Bronchial epithelial cell (primary cell): ENCODE results near the gene PRKCE. TPM values are rescaled to one million over a fixed set of nuclear protein-coding genes. Genes with fewer than 3 reads are reported as not detected.

Experiments
- DNase-seq: peaks from one replicate; pipeline ENCODE4 v3.0.0-alpha.2; 2010; ENCODE audit warnings: low read depth
- FAIRE-seq: peaks from 2 replicates; lab custom pipeline; 2011; peaks lifted over from hg19 to GRCh38; lab: Jason Lieb, UNC
- H3K27me3 ChIP-seq: 2 replicates; pipeline ENCODE4 v1.5.1; 2011; ENCODE audit warnings: low read length; ENCODE audit not compliant: control insufficient read depth, insufficient read depth
- H3K36me3 ChIP-seq: 2 replicates; pipeline ENCODE4 v1.5.1; 2011; ENCODE audit warnings: low read length; ENCODE audit not compliant: control insufficient read depth, insufficient read depth
- H3K4me3 ChIP-seq: 2 replicates; pipeline ENCODE4 v1.5.1; 2011; ENCODE audit warnings: mild to moderate bottlenecking, low read depth, low read length, control low read depth
- total RNA-seq: library from RNA; depleted of rRNA; stranded (reverse); fragments of >200 nt; gene quantifications from 2 replicates; pipeline ENCODE4 v1.2.1, GENCODE V29; 2014
- TF ChIP-seq, protein P1 (sequence below): IDR thresholded peaks from 2 replicates; pipeline ENCODE4 v1.5.1; 2011; ENCODE audit warnings: mild to moderate bottlenecking, moderate library complexity, low read length, control low read depth, inconsistent platforms; ENCODE audit not compliant: insufficient read depth, severe bottlenecking

Gene PRKCE
- total RNA-seq, 1 donor from 2014 or later = 6.3 TPM

DNA sequence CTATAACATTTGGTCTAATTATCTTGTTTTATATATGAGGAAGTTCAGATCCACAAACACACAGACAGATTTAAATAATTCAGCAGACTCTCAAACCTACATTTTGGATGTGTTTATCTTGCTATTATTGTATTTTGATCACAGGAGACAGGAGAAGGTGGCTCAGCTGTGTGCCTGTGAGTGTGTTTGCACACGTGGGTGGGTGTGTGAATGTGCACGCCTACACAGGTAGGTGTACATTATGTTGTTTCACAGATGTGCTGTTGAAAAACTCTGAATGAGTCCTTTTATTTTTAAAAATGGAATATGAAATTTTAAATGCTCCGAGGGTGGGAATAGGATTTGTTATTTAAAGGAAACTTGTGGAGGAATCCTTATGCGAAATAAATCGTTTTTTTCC is 183.4 kb downstream of the PRKCE start:
- TF ChIP-seq, protein P1, sequence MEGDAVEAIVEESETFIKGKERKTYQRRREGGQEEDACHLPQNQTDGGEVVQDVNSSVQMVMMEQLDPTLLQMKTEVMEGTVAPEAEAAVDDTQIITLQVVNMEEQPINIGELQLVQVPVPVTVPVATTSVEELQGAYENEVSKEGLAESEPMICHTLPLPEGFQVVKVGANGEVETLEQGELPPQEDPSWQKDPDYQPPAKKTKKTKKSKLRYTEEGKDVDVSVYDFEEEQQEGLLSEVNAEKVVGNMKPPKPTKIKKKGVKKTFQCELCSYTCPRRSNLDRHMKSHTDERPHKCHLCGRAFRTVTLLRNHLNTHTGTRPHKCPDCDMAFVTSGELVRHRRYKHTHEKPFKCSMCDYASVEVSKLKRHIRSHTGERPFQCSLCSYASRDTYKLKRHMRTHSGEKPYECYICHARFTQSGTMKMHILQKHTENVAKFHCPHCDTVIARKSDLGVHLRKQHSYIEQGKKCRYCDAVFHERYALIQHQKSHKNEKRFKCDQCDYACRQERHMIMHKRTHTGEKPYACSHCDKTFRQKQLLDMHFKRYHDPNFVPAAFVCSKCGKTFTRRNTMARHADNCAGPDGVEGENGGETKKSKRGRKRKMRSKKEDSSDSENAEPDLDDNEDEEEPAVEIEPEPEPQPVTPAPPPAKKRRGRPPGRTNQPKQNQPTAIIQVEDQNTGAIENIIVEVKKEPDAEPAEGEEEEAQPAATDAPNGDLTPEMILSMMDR = no peak
- no peak for FAIRE-seq
- Histone ChIP-seq H3K36me3 (no peaks in the 10 kb centered on the region), H3K27me3 (no peaks in the 10 kb centered on the region), H3K4me3 (no peak overlapping the region)
- DNase-seq = no peak

DNA sequence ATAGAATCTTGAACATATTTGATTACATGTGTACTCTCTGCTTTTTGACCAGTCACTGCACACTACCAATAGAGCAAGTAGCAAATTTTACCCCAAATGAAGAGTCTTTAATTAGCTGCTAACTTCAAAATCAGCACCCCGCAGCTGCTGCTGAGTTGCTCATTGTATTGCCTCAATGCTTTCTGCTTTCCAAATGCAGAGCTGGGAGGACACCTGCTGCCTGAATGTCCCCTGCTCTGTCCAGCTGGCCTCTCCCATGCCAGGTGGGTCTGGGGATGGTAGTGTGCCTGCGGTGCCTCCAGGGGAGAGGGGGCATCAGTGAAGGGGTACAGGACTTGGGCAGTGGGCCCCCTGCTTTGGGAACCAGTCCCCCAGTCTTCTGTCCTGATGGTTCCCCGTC is 184.8 kb downstream of the PRKCE start:
- Histone ChIP-seq H3K4me3 (no peak overlapping the region), H3K27me3 (no peaks in the 10 kb centered on the region), H3K36me3 (no peaks in the 10 kb centered on the region)
- TF ChIP-seq, protein P1 = no peak
- DNase-seq (no peak), FAIRE-seq (no peak)

DNA sequence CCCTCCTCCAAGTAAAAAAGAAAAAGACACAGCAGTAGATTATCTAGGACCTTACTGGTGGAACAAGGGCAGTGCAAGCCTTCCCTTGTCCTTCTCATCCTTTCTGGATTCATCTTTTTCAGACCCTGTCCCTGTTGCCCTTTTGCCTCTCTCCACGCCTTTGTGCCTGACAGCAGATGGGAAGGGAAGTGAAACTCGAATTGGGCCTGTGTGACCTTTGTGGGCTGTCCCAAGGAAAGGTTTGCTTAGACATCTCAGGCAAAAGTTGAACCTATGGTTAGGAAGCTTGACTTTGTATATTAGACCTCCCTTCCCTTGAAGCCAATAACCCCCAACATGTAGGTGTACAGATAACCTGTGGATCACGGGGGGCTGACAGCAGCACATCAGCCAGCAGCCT is 185.3 kb downstream of the PRKCE start:
- no peaks in the 10 kb centered on the region for H3K27me3 ChIP-seq
- DNase-seq (no peak), FAIRE-seq (no peak)
- TF ChIP-seq, protein P1 = no peak
- H3K36me3 ChIP-seq = no peaks in the 10 kb centered on the region
- no peak overlapping the region for H3K4me3 ChIP-seq

DNA sequence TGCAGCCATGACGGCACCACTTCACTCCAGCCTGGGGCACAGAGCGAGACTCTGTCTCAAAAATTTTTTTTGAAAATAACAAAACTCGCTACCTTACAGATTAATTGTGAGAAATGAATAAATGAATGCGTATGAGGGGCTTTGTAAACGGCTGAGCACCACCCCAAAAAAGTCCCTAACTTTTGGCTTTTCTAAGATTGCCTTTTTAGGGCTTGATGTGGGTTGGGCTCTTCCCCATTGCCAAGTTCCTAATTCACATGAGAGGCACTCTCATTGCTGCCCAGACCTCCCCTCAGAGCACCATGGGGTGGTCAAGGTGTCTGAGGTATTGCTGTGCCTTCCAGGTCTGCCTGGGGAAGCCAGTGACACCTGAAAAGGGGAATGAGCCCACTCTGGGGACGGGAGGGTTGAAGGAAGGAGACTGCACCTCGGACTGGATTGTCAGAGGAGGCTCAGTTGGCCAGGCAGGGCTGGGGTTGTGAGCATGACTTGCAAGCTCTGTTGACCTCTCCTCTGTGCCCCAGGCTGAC is 186.4 kb downstream of the PRKCE start:
- H3K4me3 ChIP-seq = no peak overlapping the region
- H3K27me3 ChIP-seq = no peaks in the 10 kb centered on the region
- no peaks in the 10 kb centered on the region for H3K36me3 ChIP-seq
- FAIRE-seq (no peak), DNase-seq (no peak)
- TF ChIP-seq, protein P1 = no peak

DNA sequence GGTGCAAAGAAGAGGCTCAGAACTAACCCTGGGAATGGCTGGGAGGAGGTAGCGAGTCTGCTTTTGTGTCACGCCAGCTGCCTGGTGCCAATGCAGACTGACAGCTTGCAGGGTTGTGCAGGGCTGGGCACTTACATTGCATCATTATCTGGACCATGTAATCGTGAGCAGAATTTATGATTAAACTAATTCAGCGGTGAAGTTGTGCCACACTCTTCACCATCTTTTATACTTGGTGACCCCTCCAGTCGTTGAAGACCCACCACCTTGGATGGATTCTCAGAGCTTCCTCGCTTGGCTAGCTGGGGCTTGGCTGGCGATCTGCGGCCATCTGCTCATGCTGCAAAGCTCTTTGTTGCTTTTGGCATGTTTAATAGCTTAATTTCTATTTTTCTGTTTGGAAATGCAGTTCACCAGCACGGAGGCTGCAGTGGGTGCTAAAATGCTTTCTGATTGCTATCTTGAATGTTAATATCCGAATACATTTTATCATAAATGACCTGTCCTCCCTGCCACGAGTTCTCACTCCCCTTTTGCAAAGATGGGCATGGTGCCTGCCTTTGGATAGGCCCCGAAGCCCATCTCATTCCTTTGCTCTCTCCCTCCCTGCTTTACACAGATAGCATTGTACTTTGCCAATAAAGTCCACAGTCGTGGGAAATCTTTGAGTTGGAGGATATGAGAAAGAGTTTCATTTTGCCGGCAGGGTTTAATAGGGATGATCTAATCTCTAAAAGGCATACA is 188.2 kb downstream of the PRKCE start:
- TF ChIP-seq, protein P1 = no peak
- Histone ChIP-seq H3K36me3 (no peaks in the 10 kb centered on the region), H3K4me3 (no peak overlapping the region), H3K27me3 (no peaks in the 10 kb centered on the region)
- FAIRE-seq (no peak), DNase-seq (no peak)
